ENCODE results near the gene ALDH9A1. TPM values are rescaled to one million over a fixed set of nuclear protein-coding genes. Genes with fewer than 3 reads are reported as not detected.
"Not testable (repeated sequence)": the region's sequence is repeated elsewhere in the genome, so short reads cannot be mapped to it uniquely, and the experiment has no call there.

The ALDH9A1 gene
- total RNA-seq, 4 donors from 2014 or later: 66.5 to 176 (median 131) TPM

DNA sequence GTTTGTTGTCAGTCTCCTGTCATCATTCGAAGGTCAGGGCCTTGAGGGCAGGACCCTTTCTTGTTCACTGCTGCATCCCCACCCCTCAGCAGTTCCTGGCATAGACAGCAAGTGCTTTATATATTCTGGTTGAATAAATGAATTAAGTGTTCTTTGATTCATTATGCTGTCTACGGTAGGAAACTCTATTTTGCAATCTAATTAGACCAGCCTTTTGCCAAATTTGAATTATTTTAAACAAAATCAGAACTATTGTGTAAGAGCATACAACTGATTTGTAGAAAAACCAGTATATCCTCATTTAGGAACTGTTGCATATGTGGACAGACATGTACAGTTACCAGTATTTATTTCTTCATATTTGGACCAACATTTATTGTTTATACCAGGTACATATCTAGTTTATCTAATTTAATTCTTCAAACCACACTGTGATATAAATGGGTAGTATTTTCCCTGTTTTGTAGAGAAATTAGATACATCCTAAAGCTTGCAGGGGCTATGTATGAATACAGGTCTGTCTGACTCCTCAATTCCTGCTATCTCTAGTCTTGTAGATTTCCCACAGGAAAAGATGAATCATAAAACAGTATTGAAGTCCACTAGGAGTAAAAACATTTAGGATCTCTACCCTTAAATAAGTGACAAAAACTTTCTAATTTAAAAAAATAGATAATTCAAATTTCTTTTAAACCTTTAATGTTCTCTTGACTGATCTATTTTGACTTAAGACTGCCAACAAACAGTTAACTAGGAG is 57.0 kb downstream of the ALDH9A1 start:
- DNase-seq (ENCODE audit: low spot score): no peak
- ATAC-seq (ENCODE audit: low FRiP score): no peak
- TF ChIP-seq, protein P1, sequence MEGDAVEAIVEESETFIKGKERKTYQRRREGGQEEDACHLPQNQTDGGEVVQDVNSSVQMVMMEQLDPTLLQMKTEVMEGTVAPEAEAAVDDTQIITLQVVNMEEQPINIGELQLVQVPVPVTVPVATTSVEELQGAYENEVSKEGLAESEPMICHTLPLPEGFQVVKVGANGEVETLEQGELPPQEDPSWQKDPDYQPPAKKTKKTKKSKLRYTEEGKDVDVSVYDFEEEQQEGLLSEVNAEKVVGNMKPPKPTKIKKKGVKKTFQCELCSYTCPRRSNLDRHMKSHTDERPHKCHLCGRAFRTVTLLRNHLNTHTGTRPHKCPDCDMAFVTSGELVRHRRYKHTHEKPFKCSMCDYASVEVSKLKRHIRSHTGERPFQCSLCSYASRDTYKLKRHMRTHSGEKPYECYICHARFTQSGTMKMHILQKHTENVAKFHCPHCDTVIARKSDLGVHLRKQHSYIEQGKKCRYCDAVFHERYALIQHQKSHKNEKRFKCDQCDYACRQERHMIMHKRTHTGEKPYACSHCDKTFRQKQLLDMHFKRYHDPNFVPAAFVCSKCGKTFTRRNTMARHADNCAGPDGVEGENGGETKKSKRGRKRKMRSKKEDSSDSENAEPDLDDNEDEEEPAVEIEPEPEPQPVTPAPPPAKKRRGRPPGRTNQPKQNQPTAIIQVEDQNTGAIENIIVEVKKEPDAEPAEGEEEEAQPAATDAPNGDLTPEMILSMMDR (IDR thresholded peaks at IDR 0.05): no peak

- ATAC-seq (ENCODE audit: low FRiP score) (no peak), DNase-seq (ENCODE audit: low spot score) (no peak)
- TF ChIP-seq, protein P1 (IDR thresholded peaks at IDR 0.05): no peak
These were observed 58.3 kb downstream of the ALDH9A1 start for GRCh38 chr1:165639821-165640623.

DNA sequence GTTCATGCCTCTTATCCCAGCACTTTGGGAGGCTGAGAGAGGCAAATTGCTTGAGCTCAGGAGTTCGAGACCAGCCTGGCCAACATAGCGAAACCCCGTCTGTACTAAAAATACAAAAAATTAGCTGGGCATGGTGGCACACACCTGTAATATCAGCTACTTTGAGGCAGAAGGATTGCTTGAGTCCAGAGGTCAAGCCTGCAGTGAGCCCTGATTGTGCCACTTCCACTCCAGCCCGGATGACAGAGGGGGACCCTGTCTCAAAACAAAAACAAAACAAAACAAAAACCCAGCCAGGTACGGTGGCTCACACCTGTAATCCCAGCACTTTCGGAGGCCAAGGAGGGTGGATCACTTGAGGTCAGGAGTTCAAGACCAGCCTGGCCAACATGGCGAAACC is 60.2 kb downstream of the ALDH9A1 start:
- ATAC-seq (ENCODE audit: low FRiP score); DNase-seq (ENCODE audit: low spot score): not testable (repeated sequence)

- ATAC-seq (ENCODE audit: low FRiP score) (peak; percentile 84), DNase-seq (ENCODE audit: low spot score) (no peak)
- TF ChIP-seq, protein P1 (IDR thresholded peaks at IDR 0.05): no peak
These were observed 60.9 kb downstream of the ALDH9A1 start for GRCh38 chr1:165637427-165637826.

GRCh38 chr1:165635823-165636222 is 62.5 kb downstream of the ALDH9A1 start:
- ATAC-seq (ENCODE audit: low FRiP score): no peak
- TF ChIP-seq, protein P1 (IDR thresholded peaks at IDR 0.05): no peak
- DNase-seq (ENCODE audit: low spot score): no peak

DNA sequence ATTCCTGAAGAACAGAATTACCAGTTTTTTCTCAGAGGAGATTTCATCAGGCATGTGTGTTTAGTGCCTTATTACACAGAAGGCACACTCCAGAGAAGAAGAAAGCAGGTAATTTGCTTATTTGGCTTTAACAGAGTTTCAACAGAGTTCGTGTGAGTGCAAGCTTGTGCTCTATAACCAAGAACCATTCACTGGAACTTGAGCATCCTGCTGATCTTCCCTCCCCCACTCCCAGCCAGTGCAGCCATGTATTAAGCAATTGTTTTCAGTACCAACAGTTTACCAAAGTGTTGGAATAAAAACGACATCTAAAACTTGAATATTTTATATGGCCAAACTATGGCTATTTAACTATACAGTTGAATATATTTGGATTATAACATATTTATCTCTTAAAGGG is 63.0 kb downstream of the ALDH9A1 start:
- TF ChIP-seq, protein P1 (IDR thresholded peaks at IDR 0.05): no peak
- DNase-seq (ENCODE audit: low spot score): no peak
- ATAC-seq (ENCODE audit: low FRiP score): no peak

DNA sequence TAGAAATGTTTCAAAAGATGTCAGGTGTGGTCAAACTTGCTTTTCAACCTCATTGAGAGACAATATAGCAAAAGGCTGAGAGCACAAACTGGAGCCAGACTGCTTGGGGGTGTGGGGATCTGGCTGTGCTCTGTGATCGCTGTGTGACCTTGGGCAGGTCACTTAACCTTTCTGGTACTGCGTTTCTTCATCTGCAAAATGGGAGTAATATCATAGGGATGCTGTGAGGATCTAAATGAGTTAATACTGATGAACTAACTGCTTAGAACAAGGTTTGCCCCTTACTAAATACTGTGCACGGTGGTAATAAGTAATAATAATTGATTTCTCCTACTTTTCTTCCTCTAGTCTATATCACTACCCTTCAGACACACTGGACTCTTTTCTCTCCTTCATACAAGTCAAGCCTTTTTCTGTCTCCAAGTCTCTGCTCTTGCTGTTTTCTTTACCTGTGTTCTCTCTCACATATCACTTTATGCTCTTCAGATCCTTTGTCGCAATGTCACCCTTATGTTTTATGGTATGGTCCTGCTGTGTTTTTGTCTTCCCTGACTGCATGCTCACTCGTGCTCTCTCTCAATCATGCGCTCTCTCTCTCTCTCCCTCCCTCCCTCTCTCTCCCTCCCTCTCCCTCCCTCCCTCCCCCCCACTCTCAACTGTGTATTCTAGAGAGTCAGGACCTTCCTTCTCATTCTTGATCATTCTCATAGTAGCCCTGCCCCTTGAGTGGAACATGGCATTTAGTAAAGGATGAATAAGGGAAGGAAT is 64.0 kb downstream of the ALDH9A1 start:
- TF ChIP-seq, protein P1 (IDR thresholded peaks at IDR 0.05): no peak
- DNase-seq (ENCODE audit: low spot score): no peak
- no peak for ATAC-seq (ENCODE audit: low FRiP score)

Measured in omental fat pad (tissue), 4 donors.